Measurements from ENCODE around the gene CIB4. TPM values are rescaled to one million over a fixed set of nuclear protein-coding genes. Genes with fewer than 3 reads are reported as not detected.

The CIB4 gene
- total RNA-seq, 1 donor from 2014 or later = not detected

DNA sequence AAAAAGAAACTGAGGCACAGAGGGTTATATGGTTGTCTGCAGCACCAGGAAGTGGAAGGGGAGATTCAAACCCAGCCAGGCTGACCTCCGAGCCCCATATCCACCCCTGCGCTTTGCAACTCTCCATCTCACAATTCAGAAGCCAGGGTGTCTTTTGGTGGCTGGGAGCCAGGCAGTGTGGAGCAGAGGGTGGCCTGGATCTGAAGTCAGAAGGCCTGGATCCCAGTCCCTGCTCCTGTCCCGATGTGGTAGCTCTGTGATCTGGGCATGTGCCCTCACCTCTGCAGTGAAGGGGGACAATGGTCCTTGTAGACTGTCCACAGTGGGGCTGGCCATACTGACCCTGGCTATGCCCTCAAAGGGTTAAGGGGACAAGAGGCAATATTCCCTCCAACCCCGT, 57.0 kb downstream of the CIB4 start:
- intact Hi-C loops (cut with micrococcal nuclease) = no loop called here

DNA sequence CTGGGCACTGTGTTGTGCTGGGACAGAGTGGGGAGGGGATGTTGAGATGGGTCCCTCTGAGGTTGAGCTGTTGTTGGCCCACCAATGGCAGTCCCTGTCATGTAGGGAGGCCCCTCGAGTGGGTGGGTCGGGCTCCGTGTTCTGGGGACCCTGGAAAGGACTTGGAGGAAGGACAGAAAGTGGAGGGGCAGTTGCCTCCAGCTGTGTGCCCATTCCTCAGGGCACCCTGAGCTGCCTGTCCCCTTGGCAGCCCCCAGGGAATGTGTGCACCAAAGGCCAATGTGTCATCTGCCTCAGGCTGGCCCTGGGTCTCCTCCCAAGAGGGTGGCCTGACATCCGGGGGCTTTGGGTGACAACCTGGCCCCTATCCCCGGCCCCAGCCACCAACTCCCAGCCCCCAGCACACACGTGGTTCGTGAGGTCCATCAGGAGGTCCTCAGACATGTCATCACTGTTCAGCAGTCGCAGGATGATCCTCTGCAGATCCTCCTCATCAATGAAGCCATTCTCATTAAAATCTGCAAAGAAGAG, 57.7 kb downstream of the CIB4 start:
- intact Hi-C loops (cut with micrococcal nuclease) = no loop called here

DNA sequence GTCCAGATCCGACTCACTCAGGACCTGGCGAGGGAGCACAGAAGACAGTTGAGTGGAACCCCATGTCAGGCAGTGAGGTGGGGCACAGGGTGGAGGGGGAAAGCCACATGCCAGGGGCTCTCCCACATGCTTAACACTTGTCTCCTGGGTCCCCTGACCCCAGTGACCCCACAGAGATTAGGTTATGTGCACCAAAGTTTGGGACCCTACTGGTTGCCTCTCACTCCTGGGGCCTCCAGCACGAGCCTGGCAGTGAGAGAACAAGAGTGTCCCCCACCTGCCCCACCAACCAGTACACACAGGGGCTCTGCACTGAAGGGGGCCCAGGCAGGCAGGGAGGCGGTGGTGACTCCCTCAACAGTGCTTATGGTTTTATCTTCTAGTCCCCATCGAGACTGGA, 58.3 kb downstream of the CIB4 start:
- intact Hi-C loops (cut with micrococcal nuclease) = no loop called here

DNA sequence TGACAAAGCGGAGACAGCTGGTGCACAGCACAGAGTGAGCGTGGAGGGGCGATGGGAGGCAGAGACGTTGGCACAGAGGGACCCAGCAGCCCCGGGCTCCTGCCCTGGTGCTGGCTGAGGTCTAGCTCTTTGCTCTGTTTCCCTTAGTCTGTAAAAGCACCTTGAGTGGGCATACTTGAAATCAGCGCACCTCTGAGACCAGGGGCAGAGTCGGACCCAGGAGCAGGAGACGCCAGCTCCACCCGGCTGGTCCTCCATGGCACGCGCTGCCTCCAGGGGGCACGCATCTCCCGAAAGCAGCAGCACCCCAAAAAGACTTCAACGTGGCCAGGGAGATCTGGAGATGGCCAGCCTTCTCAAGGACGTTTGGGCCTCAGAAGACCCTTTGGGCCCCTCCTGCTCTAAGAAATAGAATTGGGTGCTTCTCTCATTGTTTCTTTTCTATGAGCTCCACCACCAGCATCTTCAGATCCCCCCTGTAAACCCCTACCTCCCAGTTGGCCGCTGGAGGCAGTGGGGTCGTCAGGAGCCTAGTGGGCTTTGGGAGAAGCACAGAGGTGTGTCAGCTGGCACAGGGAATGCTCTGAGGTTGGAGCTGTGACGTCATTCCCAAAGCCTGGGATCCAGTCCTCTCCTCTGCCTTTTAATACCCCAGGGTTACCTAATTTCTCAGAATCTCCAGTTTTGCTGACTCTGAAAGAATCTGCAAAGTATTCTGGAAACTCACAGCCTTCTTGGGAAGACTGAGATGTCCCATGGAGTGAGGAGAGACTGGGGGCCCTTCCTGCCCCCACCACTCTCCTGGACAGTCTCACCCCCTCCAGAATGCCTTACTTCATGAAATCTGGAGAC, 58.9 kb downstream of the CIB4 start:
- intact Hi-C loops (cut with micrococcal nuclease) = no loop called here

DNA sequence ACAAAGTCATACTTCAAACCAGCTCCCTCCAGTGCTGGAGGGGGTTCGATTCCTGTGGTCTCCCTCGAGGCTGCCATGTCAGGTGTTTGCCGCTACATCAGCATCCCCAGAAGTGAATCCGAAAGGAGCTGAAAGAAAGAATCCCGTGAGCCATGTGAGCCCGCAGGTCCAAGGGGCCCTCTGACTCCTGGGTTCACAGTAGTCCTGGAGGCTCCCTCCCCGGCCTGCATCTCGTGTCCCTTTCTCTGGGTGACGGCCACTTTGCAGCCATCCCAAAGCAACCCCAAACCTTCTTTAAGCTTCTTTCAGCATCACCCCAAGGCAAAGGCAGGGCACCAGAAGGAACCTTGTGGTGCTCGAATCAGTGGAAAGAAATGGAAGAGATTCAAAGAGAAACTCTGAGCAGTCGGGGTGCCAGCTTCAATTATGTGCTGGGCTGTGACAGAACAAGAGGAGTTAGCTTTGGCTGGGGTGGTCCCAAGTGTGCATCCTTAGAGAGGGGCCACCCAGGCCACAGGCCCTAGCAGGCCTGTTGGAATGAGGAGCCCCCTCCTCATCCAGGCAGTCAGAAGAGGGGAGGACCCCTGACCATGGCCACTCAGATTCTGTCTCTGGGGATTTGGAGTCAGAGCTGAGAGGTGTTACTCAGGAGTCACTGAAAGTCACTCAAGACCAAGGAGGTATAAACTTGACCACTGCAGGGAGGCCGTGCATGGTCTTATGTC, 59.7 kb downstream of the CIB4 start:
- intact Hi-C loops (cut with micrococcal nuclease) = no loop called here

DNA sequence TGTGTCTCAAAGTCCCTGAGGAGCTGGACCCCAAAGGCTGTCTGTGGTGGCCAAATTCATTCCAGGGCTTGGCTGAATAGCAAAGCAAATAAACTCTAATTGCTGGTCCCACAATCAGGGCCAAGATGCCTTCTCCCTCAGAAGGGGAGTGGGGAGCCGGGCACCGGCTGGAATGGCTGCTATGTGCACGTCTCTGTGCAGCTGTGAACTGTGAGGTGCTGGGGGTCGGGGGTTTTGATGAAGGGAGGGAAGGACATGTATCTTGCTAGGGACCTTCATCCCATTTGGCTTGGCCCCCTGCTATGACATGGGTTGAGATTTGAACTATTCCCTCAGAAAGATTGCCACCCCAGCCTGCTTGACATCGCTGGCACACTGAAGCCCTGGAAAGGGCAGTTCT, 60.4 kb downstream of the CIB4 start:
- intact Hi-C loops (cut with micrococcal nuclease) = no loop called here

DNA sequence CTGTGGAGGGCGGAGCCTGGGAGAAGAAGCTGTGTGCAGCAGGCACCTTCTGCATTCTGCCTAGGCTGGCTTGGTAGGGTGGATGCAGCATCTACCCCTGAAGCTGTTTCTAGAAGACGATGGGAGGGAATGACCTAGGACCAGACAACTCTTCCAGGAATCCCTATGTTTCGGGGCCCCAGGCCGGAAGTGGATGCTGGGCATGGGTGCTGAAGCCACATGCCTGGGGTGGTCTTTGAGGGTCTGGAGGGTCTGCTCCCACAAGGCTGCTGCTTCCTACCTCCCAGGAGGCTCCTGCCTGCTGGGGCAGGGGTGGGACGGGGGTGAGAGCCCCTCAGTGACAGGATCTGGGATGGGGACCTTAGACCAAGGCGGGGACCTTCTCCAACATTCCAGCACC, 61.0 kb downstream of the CIB4 start:
- intact Hi-C loops (cut with micrococcal nuclease) = no loop called here

DNA sequence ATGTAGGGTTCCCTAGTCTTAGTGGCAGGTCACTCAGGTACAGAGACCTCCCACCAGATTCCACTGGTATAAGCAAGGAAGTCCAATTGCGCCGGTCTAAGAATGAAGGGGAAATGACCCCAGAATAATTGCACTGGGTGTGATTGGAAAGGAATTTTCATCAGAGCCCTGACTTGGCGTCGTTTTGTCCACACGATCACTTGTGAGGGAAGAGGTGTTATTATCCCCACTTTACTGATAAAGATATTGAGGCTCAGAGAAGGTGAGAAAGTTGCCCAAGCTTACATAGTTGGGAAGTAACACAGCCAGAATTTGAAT, 61.5 kb downstream of the CIB4 start:
- intact Hi-C loops (cut with micrococcal nuclease) = no loop called here

DNA sequence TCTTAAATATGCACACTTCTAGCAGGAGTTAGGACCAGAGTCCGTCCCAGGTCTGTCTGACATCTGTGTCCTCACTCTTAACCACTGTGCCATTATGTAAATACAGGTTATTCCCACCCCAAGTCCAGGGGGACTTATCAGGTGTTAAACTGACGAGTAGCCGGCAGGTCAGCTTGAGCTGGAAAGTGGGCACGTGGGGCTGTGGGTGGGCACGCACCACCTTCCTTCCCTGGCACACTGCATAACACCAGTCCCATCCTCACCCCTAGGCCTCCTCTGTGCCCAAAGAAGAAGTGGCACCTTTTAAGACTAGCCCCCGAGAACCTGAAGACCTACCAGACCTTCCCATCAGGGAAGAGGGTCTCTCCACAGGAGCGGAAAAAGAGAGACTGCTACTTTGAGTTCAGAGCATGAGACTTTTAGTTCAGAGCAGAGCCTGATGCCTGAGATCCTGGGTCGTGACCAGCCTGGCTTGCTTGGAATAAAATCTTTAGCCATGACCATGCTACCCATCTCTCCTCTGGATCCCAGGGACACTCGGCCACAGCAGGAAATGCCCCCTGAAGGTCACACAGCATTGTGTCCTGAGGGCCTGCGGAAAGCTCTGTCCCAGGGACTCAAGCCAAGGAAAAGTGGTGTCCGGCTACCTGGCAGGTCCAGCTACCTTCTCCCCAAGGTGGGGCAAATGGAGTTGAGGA, 62.0 kb downstream of the CIB4 start:
- intact Hi-C loops (cut with micrococcal nuclease) = no loop called here

DNA sequence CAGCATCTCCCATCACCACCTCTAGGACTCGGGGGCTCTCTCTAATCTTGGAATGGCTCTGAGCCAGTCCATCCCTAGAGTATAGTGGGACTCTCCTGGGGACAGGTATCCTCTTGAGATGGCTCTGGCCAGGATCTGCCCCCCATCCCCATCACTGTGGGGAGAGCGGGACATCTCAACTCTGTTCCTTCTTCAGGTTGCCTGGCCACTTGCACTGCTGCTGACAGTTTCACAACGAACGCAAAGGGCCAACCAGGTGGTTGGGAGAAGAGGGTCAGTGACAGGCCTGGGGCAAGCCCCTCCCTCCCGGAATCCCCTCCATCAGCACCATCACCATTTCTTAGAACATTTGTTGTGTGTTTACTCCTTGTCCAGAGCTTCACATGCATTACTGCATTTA, 62.6 kb downstream of the CIB4 start:
- intact Hi-C loops (cut with micrococcal nuclease) = no loop called here

DNA sequence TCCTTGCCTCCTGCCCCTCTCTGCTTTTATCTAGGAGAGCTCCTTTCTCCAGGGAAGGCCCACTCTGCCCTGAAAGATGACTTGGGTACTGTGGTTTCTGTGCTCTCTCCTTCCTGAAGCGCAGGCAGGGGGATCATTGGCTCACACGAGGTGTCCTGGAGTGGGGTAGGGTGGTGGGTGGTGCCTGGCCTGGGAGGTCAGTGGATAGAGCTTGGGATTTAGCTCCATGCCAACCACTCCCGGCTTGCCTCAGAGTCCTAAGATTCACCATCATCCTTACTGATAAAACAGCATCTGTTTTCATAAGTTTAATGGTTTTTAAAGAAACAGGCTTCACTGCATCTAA, 63.1 kb downstream of the CIB4 start:
- intact Hi-C loops (cut with micrococcal nuclease) = no loop called here

DNA sequence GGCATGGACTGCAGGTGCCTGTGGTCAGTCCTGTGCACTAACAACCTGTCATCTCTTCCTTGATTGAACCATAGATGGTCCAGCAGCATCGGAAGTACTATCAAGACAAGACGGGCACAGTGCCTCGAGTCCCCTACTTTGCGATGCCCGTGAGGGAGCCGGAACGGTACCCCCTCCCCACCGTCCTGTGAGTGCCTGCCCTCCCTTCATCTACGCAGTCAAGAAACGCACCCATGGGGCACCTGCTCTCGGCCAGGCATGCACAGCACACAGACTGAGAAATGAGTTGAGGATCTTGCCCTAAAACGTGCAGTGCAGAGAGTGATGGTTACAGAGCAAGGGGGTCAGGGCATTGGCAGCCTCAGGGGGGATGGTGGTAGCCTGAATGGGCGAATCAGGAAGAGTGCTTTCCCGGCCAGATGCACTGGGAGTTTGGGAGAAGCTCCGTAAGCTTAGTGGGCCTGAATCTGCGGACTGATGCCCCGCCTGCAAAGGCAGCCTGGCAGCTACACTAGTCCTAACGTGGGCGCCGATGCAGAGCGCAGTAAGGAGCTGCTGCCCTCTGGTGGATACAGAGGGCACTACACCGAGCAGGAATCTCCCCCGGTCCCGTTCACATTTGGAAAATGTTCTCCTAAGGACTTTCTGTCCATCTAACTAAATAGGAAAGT, 63.6 kb downstream of the CIB4 start:
- intact Hi-C loops (cut with micrococcal nuclease) = loop anchor here (1.0 kb wide), 2 partner anchors 74 to 626 kb away; no protein-coding TSS in a partner anchor

DNA sequence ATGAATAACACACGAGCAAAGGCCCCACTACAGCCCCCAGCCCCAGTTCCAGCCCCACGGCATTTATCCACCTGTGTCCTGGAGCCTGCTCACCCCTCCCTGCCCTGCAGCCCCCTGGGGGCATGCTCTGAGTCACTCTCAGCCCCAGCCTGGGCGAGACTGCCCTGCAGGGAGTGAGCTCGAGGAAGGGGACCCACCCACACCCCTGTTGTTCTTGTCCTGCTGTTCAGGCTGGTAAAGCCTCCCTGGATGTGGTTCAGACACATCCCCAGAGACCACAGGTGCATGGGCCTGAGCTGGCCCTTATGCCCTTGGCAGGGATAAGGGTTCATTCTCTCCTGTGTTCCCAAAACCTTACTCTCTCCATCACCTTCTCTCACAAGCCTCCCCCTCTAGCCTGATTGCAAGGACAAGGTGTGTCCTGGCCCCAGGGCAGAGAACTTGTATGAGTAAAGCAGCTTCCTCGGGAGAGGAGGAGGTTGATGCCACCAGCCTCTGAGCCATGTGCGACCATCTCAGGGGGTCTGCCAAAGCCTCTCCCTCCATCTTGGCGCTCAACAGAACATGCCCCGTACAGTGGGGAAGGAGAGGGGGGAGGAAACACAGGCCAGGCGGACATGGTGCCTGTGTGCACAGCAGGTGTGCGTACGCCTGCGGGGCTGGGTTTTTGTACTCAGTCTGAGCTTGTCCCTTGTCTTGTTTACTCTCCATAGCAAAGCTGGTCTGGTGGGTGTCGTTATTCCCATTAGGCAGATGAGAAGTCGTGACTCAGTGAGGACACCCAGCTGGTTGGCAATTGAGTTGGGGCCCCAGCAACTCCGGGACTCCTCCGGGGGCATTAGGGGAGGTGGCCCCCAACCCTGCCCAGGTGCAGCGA, 64.4 kb downstream of the CIB4 start:
- intact Hi-C loops (cut with micrococcal nuclease) = loop anchor here (1.0 kb wide), 2 partner anchors 74 to 626 kb away; no protein-coding TSS in a partner anchor

DNA sequence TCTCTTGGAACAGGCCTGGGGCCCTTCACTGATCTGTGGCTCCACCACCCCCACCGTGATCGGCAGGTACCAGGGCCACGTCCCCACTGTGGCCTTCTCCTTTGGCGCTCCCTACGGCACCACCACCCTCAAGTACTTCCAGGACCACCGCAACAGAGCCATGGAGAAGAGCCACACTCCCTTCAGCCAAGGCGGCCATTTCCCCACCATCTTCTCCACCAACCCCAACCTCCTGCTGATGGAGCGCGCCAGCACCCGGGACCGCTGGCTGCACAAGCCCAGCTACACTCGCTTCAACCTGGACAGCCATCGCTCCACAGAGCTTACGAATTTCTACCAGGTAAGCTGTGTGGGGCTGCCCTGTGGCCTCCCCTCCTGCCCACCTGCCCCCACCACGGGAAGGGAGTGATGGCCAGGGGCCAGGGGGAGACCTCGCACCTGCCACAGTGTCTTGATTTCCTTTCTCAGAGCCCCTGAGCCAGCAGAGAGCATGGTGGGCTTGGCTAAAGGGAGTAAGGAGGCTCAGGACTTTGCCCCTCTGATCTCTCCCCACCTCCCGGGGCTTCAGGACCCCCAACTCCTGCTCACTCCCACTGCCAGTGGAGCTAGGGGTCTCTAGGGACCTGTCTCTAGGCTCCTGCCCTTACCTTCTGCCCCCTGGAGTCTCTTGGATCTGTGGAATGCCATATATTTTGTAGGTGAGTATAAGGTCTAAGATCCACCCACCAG, 65.2 kb downstream of the CIB4 start:
- intact Hi-C loops (cut with micrococcal nuclease) = no loop called here

DNA sequence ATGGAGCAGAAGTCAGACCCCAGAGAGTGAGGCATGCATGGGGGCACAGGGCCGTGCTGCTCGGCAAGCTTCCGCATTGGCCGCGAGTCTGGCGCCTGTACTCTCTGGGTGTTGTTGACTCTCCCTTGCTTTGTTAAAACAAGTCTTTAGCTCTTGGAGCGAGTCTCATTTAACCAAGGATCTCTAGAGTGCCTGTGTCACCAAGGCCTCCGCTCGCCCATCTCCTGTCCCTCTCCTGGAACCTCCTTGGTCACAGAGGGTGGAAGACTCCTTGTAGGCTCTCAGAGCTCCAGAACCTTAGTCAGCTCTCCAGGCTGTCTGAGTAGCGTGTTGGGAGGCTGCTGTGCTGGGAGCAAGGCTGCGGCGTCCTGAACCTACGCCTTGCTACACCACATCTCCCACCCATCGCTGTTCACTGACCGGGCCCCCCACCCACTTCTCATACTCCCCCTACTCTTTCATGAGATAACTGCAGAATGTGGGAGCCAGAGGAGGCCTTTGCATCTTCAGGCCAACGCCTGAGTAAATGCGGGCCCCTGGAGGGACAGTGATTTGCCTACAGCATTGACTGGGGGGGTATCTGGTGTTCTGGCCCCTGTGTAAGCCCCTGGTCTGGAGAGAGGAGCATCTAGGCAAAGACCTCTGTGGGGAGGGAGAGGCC, 66.1 kb downstream of the CIB4 start:
- intact Hi-C loops (cut with micrococcal nuclease) = no loop called here

DNA sequence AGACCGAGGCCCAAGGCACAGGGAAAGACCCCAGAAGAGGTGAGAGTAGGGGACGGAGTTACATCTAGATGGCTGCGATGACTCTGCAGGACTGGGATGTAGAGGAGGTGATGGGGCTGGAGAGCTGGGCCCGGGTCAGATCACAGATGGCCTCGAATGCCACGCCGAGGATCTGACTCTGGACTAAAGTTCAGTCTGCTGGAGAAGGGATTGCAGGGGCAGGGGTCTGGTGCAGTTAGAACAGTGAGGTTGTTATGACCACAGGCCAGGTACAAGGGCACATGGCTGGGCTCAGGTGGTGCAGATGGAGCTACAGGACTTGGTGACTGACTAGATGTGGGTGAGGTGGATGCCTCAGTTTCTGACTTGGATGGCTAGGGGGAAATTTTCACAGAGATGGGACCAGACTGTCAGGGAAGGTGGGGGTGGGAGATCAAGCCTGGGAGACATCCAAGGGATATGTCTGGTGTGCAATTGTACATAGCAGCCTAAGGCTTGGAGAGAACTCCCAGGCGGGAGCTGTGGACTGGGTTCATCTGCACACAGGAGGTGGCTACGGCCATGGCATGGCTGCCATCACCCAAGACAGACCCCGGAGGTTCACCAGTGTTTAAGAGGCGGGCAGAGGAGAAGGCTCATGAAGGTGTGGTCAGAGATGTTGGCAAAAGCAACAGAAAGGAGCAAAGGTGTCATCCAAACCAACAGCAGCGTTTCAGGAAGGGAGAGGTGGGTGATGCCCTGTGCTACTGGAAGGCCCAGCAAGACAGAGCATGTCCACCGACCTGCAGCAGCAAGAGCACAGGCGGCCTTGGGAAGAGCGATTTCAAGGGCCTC, 66.9 kb downstream of the CIB4 start:
- intact Hi-C loops (cut with micrococcal nuclease) = no loop called here

DNA sequence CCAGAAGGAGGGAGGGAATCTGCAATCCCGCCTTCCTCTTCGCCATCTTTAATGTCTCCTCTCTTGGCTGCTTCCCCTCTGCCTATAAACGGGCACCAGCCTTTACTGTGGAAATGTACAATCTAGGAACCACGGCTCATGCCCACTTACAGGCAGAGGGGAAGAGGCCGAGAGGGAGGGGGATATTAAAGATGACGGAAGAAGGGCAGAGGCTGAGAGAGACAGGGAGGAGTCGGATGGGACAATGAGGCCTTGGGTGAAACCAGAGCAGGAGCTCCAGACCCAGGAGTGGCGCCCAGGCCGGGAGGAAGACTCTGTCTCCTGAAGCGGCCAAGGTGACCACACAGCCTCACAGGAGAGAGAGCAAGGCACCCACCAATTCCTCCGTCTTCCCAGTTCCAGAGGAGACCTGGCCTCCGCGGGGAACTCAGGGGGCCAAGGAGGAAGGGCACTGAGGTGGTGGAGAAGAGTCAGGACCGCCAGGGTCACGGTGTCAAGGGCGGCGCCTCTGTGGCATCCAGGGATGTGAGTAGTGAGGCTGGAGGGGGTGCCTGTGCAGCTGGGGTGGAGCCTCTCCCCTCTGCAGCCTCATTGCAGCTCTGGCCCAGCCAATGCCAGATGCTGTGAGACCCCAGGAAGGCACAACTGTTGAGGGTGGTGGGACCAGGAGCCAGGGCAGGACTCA, 67.8 kb downstream of the CIB4 start:
- intact Hi-C loops (cut with micrococcal nuclease) = no loop called here

DNA sequence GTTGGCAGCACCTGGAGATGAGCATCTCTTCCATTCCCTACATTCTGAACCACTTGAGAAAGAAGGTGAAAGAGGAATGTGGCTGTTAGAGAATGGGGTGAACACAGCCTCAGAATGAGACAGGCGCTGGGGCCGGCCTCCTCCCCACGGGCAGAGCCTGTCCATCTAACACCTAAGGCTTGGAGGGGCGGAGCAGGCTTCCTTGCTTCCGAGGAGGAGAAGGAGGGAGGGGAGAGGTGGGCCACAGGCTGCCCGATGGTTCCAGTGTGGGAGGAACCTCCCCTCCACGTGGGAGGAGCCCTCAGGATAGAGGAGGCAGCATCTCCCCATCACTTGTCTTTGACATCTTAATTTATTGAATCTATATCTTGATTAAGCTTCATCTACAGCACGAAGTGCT, 68.6 kb downstream of the CIB4 start:
- intact Hi-C loops (cut with micrococcal nuclease) = no loop called here
